ENCODE data around the gene P4HB.

GRCh38 chr17:81810476-81810875, 49.9 kb downstream of the P4HB start:
- TF ChIP-seq, protein P1, sequence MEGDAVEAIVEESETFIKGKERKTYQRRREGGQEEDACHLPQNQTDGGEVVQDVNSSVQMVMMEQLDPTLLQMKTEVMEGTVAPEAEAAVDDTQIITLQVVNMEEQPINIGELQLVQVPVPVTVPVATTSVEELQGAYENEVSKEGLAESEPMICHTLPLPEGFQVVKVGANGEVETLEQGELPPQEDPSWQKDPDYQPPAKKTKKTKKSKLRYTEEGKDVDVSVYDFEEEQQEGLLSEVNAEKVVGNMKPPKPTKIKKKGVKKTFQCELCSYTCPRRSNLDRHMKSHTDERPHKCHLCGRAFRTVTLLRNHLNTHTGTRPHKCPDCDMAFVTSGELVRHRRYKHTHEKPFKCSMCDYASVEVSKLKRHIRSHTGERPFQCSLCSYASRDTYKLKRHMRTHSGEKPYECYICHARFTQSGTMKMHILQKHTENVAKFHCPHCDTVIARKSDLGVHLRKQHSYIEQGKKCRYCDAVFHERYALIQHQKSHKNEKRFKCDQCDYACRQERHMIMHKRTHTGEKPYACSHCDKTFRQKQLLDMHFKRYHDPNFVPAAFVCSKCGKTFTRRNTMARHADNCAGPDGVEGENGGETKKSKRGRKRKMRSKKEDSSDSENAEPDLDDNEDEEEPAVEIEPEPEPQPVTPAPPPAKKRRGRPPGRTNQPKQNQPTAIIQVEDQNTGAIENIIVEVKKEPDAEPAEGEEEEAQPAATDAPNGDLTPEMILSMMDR (IDR thresholded peaks at IDR 0.05; ENCODE audit: poor library complexity, severe bottlenecking) = no peak
- TF ChIP-seq, protein P2, sequence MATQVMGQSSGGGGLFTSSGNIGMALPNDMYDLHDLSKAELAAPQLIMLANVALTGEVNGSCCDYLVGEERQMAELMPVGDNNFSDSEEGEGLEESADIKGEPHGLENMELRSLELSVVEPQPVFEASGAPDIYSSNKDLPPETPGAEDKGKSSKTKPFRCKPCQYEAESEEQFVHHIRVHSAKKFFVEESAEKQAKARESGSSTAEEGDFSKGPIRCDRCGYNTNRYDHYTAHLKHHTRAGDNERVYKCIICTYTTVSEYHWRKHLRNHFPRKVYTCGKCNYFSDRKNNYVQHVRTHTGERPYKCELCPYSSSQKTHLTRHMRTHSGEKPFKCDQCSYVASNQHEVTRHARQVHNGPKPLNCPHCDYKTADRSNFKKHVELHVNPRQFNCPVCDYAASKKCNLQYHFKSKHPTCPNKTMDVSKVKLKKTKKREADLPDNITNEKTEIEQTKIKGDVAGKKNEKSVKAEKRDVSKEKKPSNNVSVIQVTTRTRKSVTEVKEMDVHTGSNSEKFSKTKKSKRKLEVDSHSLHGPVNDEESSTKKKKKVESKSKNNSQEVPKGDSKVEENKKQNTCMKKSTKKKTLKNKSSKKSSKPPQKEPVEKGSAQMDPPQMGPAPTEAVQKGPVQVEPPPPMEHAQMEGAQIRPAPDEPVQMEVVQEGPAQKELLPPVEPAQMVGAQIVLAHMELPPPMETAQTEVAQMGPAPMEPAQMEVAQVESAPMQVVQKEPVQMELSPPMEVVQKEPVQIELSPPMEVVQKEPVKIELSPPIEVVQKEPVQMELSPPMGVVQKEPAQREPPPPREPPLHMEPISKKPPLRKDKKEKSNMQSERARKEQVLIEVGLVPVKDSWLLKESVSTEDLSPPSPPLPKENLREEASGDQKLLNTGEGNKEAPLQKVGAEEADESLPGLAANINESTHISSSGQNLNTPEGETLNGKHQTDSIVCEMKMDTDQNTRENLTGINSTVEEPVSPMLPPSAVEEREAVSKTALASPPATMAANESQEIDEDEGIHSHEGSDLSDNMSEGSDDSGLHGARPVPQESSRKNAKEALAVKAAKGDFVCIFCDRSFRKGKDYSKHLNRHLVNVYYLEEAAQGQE (IDR thresholded peaks at IDR 0.05; ENCODE audit: borderline replicate concordance) = no peak
- TF ChIP-seq SMC3 (conservative IDR thresholded peaks at IDR 0.05; ENCODE audit: poor library complexity) (no peak), POLR2AphosphoS5 (IDR thresholded peaks at IDR 0.05) (no peak), EZH2 (IDR thresholded peaks at IDR 0.05; ENCODE audit: borderline replicate concordance, insufficient read depth, low read length, poor library complexity, severe bottlenecking) (no peak)
